Transverse colon (tissue), 4 donors: ENCODE data around the gene DPY19L1.
"Not testable (repeated sequence)": the region's sequence is repeated elsewhere in the genome, so short reads cannot be mapped to it uniquely, and the experiment has no call there.

Source experiments
- POLR2AphosphoS5 ChIP-seq, 3 donors: sonication (generic); formaldehyde crosslinking; IDR thresholded peaks; one replicate each; pipeline ENCODE4 v1.6.1; 2016; ENCODE audit warnings: antibody characterized with exemption in 3 of 3
- TF ChIP-seq, protein P1 (sequence below), 5 experiments: fragments of 200-600 bp in 3 of 5; fragments of 450-650 bp in 2 of 5; sonication (generic) in 3 of 5; IDR thresholded peaks; 1 replicate in 2 of 5; 2 replicates in 3 of 5; pipeline ENCODE4 v1.5.1; 2016 to 2017; ENCODE audit warnings: antibody characterized with exemption in 5 of 5, inconsistent platforms in 3 of 5, mild to moderate bottlenecking in 2 of 5, moderate library complexity in 1 of 5

DNA sequence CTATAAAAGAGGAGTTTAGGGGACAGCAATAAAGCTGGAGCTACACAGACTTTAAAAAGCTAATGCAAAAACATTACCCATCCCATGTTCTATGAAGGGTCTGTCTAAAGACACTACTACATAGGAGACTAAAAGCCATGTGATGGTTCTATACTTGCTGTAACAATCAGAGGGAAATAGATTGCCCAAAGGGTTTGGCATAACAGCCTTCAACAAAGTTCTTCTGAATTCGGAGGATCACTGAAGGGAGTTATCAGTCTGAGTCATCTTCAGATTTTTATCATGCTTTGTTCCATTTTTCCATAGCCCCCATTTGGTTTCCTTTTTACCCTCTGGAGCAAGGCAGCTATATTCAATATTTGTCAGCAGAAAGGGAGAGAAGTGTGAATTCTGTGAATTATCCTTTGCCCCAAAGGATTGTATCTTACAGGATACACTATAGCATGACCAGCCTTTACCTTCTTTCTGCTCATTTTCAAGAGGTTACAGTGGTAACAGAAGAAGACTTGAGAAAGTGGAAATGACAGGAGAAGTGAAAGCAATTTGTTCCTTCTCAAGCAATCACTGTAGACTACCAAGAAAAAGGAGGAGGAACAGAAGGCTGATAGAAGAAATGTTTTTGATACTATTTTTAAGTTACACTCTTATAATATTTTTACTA is 64.4 kb downstream of the DPY19L1 start:
- TF ChIP-seq, protein P1, sequence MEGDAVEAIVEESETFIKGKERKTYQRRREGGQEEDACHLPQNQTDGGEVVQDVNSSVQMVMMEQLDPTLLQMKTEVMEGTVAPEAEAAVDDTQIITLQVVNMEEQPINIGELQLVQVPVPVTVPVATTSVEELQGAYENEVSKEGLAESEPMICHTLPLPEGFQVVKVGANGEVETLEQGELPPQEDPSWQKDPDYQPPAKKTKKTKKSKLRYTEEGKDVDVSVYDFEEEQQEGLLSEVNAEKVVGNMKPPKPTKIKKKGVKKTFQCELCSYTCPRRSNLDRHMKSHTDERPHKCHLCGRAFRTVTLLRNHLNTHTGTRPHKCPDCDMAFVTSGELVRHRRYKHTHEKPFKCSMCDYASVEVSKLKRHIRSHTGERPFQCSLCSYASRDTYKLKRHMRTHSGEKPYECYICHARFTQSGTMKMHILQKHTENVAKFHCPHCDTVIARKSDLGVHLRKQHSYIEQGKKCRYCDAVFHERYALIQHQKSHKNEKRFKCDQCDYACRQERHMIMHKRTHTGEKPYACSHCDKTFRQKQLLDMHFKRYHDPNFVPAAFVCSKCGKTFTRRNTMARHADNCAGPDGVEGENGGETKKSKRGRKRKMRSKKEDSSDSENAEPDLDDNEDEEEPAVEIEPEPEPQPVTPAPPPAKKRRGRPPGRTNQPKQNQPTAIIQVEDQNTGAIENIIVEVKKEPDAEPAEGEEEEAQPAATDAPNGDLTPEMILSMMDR (IDR thresholded peaks at IDR 0.05) = not testable (repeated sequence)
- TF ChIP-seq POLR2AphosphoS5 (IDR thresholded peaks at IDR 0.05) = not testable (repeated sequence)
